OCI-LY3 (cell line): ENCODE results near the gene PLSCR4.

ENCODE experiments used
- H2AFZ ChIP-seq: fragments of 200-600, 300-600 bp; shearing (Covaris generic); 2 replicates; pipeline ENCODE4 v1.6.0; 2014; ENCODE audit warnings: antibody characterized with exemption, low read depth, low read length
- H3K27ac ChIP-seq: fragments of 200-600, 300-600 bp; sonication (generic); 2 replicates; pipeline ENCODE4 v1.5.1; 2014; ENCODE audit warnings: mild to moderate bottlenecking, low read length, moderate library complexity, mixed read lengths
- H3K27me3 ChIP-seq: fragments of 200-600, 300-600 bp; sonication (generic); 2 replicates; pipeline ENCODE4 v1.6.1; 2014; ENCODE audit warnings: low read depth, low read length, mixed read lengths
- H3K36me3 ChIP-seq: fragments of 200-600, 300-600 bp; sonication (generic); replicated peaks from 2 replicates; pipeline ENCODE3; 2014; ENCODE audit warnings: low read depth, low read length, mixed read lengths
- H3K4me1 ChIP-seq: fragments of 300-600, 200-600 bp; sonication (generic); 2 replicates; pipeline ENCODE4 v1.6.1; 2014; ENCODE audit warnings: low read length, mixed read lengths
- H3K4me2 ChIP-seq: fragments of 200-600, 300-600 bp; sonication (generic); 2 replicates; pipeline ENCODE4 v1.6.1; 2014; ENCODE audit warnings: low read length, mixed read lengths
- H3K4me3 ChIP-seq: fragments of 300-600, 200-600 bp; sonication (generic); 2 replicates; pipeline ENCODE4 v1.5.1; 2014; ENCODE audit warnings: antibody characterized with exemption, mild to moderate bottlenecking, low read length, moderate library complexity
- H3K79me2 ChIP-seq: fragments of 300-600, 200-600 bp; shearing (Covaris generic); 2 replicates; pipeline ENCODE4 v1.6.1; 2014; ENCODE audit warnings: mild to moderate bottlenecking, low read length, mixed read lengths
- H3K9ac ChIP-seq: fragments of 300-600, 200-600 bp; shearing (Covaris generic); 2 replicates; pipeline ENCODE4 v1.6.0; 2014; ENCODE audit warnings: mild to moderate bottlenecking, low read length, moderate library complexity
- H3K9me3 ChIP-seq: fragments of 200-600, 300-600 bp; shearing (Covaris generic); 2 replicates; pipeline ENCODE4 v1.6.1; 2014; ENCODE audit warnings: low read length, mixed read lengths; ENCODE audit not compliant: insufficient read depth
- H4K20me1 ChIP-seq: fragments of 200-600, 300-600 bp; sonication (generic); 2 replicates; pipeline ENCODE4 v1.6.1; 2016; ENCODE audit warnings: low read length, mixed read lengths; ENCODE audit not compliant: insufficient read depth
- CTCF ChIP-seq: fragments of 200-600, 300-600 bp; sonication (generic); IDR thresholded peaks from 2 replicates; pipeline ENCODE4 v1.5.1; 2014; ENCODE audit warnings: antibody characterized with exemption, low read length, low read depth
- EZH2phosphoT487 ChIP-seq: fragments of 200-600 bp; shearing (Covaris generic); IDR thresholded peaks from 2 replicates; pipeline ENCODE4 v1.6.1; 2018; ENCODE audit warnings: antibody characterized with exemption, mixed run types, low read depth

The PLSCR4 gene

GRCh38 chr3:146161663-146162002 lies 89.3 kb downstream of the PLSCR4 start:
- Histone ChIP-seq H3K9me3 (no peaks in the 10 kb centered on the region), H3K27ac (no peak overlapping the region), H3K79me2 (no peaks in the 10 kb centered on the region), H3K9ac (no peak overlapping the region), H3K4me3 (no peak overlapping the region), H3K4me2 (no peak overlapping the region), H3K4me1 (no peaks in the 10 kb centered on the region), H3K36me3 (no peaks in the 10 kb centered on the region), H2AFZ (no peak overlapping the region), H3K27me3 (no peaks in the 10 kb centered on the region), H4K20me1 (no peaks in the 10 kb centered on the region)
- no peak for TF ChIP-seq EZH2phosphoT487

GRCh38 chr3:146160964-146161662 lies 89.8 kb downstream of the PLSCR4 start, which contains the start of gene PLOD2:
PLOD2 (minus strand) TSS chr3:146161184; CDS start chr3:146160989, 195 bp downstream.
- H3K4me2 ChIP-seq: no peak within 1 kb of the TSS

GRCh38 chr3:146160321-146160963 lies 90.5 kb downstream of the PLSCR4 start:
- Histone ChIP-seq H3K36me3 (no peaks in the 10 kb centered on the region), H3K9ac (no peak overlapping the region), H3K79me2 (no peaks in the 10 kb centered on the region), H3K4me1 (no peaks in the 10 kb centered on the region), H2AFZ (no peak overlapping the region), H3K27me3 (no peaks in the 10 kb centered on the region), H3K4me3 (no peak overlapping the region), H3K9me3 (no peaks in the 10 kb centered on the region), H4K20me1 (no peaks in the 10 kb centered on the region), H3K4me2 (no peak overlapping the region), H3K27ac (no peak overlapping the region)
- TF ChIP-seq CTCF (no peak), EZH2phosphoT487 (no peak)

More at GRCh38 chr3:146160964-146161662, 89.8 kb downstream of the PLSCR4 start, which contains the start of gene PLOD2:
- Histone ChIP-seq H3K9me3 (no peaks in the 10 kb centered on the region), H3K27ac (no peak within 1 kb of the TSS), H3K27me3 (no peaks in the 10 kb centered on the region), H3K4me1 (no peaks in the 10 kb centered on the region), H3K79me2 (no peaks in the 10 kb centered on the region), H3K36me3 (no peaks in the 10 kb centered on the region), H3K9ac (no peak within 1 kb of the TSS), H2AFZ (no peak within 1 kb of the TSS), H3K4me3 (no peak within 1 kb of the TSS), H4K20me1 (no peaks in the 10 kb centered on the region)
- no peak for TF ChIP-seq CTCF
- TF ChIP-seq EZH2phosphoT487: no peak

- Histone ChIP-seq H4K20me1 (no peaks in the 10 kb centered on the region), H3K4me1 (no peaks in the 10 kb centered on the region), H3K4me2 (no peak overlapping the region), H3K4me3 (no peak overlapping the region), H3K27ac (no peak overlapping the region), H3K79me2 (no peaks in the 10 kb centered on the region), H2AFZ (no peak overlapping the region), H3K36me3 (no peaks in the 10 kb centered on the region), H3K9me3 (no peaks in the 10 kb centered on the region), H3K27me3 (no peaks in the 10 kb centered on the region), H3K9ac (no peak overlapping the region)
- TF ChIP-seq CTCF (no peak), EZH2phosphoT487 (no peak)
Measured at GRCh38 chr3:146159616-146160320, 91.1 kb downstream of the PLSCR4 start.
